Chondrocyte (in vitro differentiated cells): ENCODE data around the gene MGST3. TPM values are rescaled to one million over a fixed set of nuclear protein-coding genes. Genes with fewer than 3 reads are reported as not detected.

ENCODE experiments used
- DNase-seq: peaks from one replicate; pipeline ENCODE4 v3.0.0; 2021; ENCODE audit warnings: mixed read lengths, low spot score
- H3K27ac Mint-ChIP-seq: one replicate; pipeline ENCODE4 v1.8.0; 2021; ENCODE audit warnings: mild to moderate bottlenecking, moderate library complexity, mixed read lengths; ENCODE audit not compliant: unreplicated experiment
- H3K27me3 Mint-ChIP-seq: 2 replicates; pipeline ENCODE4 v1.8.0; 2021; ENCODE audit warnings: low read depth, mixed read lengths
- H3K36me3 Mint-ChIP-seq: 2 replicates; pipeline ENCODE4 v1.8.0; 2021; ENCODE audit warnings: low read depth, mixed read lengths
- H3K4me1 Mint-ChIP-seq: 2 replicates; pipeline ENCODE4 v1.8.0; 2021; ENCODE audit warnings: low read depth, mild to moderate bottlenecking, mixed read lengths
- H3K4me3 Mint-ChIP-seq: one replicate; pipeline ENCODE4 v1.8.0; 2021; ENCODE audit warnings: mild to moderate bottlenecking, moderate library complexity, mixed read lengths; ENCODE audit not compliant: unreplicated experiment
- H3K9me3 Mint-ChIP-seq: 2 replicates; pipeline ENCODE4 v1.8.0; 2021; ENCODE audit warnings: low read depth, mixed read lengths
- total RNA-seq: library from RNA; stranded (reverse); gene quantifications from 3 replicates; pipeline ENCODE4 v1.2.1, GENCODE V29; 2021
- TF ChIP-seq, protein P1 (sequence below): fragments of 200-600 bp; sonication (generic); IDR thresholded peaks from 2 replicates; pipeline ENCODE4 v1.5.0; 2021; ENCODE audit warnings: antibody characterized with exemption, mild to moderate bottlenecking, moderate library complexity

Gene MGST3
- total RNA-seq, 1 donor from 2014 or later = 165 TPM

DNA sequence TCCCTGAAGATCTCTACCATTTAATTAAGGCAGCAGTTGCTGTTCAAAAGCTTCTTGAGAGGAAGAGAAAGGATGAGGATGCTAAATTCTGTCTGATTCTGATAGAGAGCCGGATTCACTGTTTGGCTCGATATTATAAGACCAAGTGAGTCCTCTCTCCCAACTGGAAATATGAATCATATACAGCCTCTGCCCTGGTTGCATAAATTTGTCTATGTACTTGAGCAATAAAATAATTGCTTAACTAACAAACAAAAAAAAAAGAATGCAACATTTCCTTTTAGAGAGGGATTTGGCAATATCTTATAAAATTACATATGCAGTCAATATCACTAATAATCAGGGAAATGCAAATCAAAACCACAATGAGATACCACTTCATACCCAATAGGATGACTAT lies 40.5 kb downstream of the MGST3 start:
- peaks cover 10% of the 10 kb centered on the region for H3K4me1 Mint-ChIP-seq
- H3K27ac Mint-ChIP-seq = no peak overlapping the region
- H3K27me3 Mint-ChIP-seq = no peaks in the 10 kb centered on the region
- H3K9me3 Mint-ChIP-seq = peaks cover 8% of the 10 kb centered on the region
- H3K4me3 Mint-ChIP-seq = no peak overlapping the region
- TF ChIP-seq, protein P1, sequence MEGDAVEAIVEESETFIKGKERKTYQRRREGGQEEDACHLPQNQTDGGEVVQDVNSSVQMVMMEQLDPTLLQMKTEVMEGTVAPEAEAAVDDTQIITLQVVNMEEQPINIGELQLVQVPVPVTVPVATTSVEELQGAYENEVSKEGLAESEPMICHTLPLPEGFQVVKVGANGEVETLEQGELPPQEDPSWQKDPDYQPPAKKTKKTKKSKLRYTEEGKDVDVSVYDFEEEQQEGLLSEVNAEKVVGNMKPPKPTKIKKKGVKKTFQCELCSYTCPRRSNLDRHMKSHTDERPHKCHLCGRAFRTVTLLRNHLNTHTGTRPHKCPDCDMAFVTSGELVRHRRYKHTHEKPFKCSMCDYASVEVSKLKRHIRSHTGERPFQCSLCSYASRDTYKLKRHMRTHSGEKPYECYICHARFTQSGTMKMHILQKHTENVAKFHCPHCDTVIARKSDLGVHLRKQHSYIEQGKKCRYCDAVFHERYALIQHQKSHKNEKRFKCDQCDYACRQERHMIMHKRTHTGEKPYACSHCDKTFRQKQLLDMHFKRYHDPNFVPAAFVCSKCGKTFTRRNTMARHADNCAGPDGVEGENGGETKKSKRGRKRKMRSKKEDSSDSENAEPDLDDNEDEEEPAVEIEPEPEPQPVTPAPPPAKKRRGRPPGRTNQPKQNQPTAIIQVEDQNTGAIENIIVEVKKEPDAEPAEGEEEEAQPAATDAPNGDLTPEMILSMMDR = no peak
- peaks cover 39% of the 10 kb centered on the region for H3K36me3 Mint-ChIP-seq
- no peak for DNase-seq

DNA sequence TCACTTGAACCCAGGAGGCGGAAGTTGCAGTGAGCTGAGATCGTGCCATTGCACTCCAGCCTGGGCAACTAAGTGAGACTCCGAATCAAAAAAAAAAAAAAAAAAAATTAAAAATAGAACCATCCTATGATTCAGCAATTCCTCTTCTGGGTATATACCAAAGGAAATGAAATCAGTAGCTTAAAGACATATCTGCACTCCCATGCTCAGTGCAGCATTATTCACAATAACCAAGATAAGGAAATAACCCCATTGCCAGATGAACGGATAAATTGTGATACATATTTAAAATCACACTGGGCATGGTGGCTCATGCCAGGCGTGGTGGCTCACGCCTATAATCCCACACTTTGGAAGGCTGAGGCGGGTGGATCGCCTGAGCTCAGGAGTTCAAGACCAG lies 43.6 kb downstream of the MGST3 start:
- no peak for DNase-seq
- Mint-ChIP-seq H3K27ac (no peak overlapping the region), H3K4me1 (peaks cover 10% of the 10 kb centered on the region), H3K36me3 (peaks cover 29% of the 10 kb centered on the region), H3K4me3 (no peak overlapping the region), H3K27me3 (no peaks in the 10 kb centered on the region), H3K9me3 (peaks cover 8% of the 10 kb centered on the region)
- TF ChIP-seq, protein P1 = no peak

DNA sequence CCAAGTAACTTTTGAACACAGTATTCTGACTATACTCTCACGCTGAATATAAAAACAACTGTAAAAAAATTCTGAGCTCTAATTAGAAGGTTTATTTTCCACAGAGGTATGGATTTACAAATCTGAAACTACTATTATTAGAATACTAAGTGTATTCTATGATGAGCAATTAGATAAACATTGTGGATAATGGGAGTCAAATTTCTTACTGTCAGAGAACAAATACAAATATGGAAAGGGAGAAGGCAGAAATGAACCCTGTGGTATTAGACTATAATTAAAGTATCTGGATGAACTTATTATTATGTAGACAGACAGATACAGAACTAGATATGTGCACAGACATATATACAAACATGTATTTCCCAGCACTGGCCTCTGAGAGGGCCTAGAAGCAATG lies 44.8 kb downstream of the MGST3 start:
- H3K27me3 Mint-ChIP-seq = no peaks in the 10 kb centered on the region
- DNase-seq = no peak
- H3K36me3 Mint-ChIP-seq = peaks cover 35% of the 10 kb centered on the region
- no peak overlapping the region for H3K4me3 Mint-ChIP-seq
- TF ChIP-seq, protein P1 = no peak
- peaks cover 10% of the 10 kb centered on the region for H3K4me1 Mint-ChIP-seq
- peaks cover 8% of the 10 kb centered on the region for H3K9me3 Mint-ChIP-seq
- no peak overlapping the region for H3K27ac Mint-ChIP-seq

DNA sequence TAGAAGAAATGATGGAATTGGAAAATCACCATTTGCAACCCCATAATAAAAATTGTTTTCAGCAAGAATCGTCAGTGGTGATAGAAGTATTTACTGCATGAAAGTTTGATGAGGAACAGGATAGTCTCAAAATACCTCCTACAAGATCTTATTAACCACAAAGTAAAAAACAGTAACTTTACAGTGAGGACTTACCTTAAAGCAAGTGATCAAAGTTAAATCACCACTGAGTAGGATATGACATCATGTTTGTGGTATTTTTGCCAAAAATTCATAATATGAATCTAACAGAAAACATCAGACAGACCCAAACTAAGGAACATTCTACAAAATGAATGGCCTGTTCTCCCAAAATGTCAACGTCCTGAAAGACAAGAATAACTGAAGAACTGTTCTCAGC lies 47.5 kb downstream of the MGST3 start:
- Mint-ChIP-seq H3K36me3 (peaks cover 35% of the 10 kb centered on the region), H3K4me3 (no peak overlapping the region), H3K27ac (no peak overlapping the region), H3K4me1 (peaks cover 10% of the 10 kb centered on the region), H3K9me3 (peaks cover 8% of the 10 kb centered on the region), H3K27me3 (no peaks in the 10 kb centered on the region)
- TF ChIP-seq, protein P1 = no peak
- no peak for DNase-seq

DNA sequence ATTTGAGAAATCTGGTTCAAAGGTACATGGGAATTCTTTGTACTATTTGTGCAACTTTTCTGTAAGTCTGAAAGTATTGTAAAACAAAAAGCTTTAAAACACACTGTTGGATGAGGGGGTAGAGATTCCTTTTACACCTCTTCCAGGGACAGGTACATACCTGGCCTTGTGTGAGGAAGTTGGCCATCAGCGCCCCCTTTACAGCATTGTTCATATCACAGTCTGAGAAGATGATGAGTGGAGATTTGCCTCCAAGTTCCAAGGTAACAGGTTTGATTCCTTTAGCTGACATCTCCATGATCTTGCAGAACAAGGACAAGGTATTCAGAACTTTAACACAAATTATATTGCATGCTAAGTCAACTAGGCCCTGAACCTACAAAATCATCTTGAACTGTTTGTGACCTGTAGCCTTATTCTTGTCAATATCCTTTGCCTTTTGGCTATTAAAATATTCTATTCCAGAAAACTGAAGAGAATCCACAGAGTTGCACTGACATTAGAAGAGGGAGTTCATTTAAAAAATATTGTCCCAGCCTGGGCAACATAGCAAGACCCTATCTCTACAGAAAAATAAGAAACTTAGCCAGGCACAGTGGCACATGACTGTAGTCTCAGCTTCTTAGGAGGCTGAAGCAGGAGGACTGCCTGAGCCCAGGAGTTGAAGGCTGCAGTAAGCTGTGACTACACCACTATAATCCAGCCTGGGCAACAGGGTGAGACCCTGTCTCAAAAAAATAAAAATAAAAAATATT lies 48.4 kb downstream of the MGST3 start:
- peaks cover 15% of the 10 kb centered on the region for H3K4me1 Mint-ChIP-seq

More for the DNA sequence above, 48.4 kb downstream of the MGST3 start:
- TF ChIP-seq, protein P1 = no peak
- DNase-seq = no peak
- no peaks in the 10 kb centered on the region for H3K27me3 Mint-ChIP-seq
- no peak overlapping the region for H3K27ac Mint-ChIP-seq
- H3K9me3 Mint-ChIP-seq = peaks cover 8% of the 10 kb centered on the region
- no peak overlapping the region for H3K4me3 Mint-ChIP-seq
- H3K36me3 Mint-ChIP-seq = peaks cover 35% of the 10 kb centered on the region
